ENCODE measurements around the gene PTPRA. TPM values are rescaled to one million over a fixed set of nuclear protein-coding genes. Genes with fewer than 3 reads are reported as not detected.
A peak's percentile ranks its signal among the peaks of the same experiment; 100 is the strongest.

PTPRA gene
- total and polyA plus RNA-seq, 2 experiments from 2014 or later, result 45.1 to 51.8 TPM

- H3K79me2 ChIP-seq, result peaks cover 24% of the 10 kb centered on the region
- H3K4me3 ChIP-seq, result no peak overlapping the region
- H3K9me3 ChIP-seq (ENCODE audit: low read depth), result no peaks in the 10 kb centered on the region
- H3K4me2 ChIP-seq, result no peak overlapping the region
- H3K27ac ChIP-seq, result no peak overlapping the region
- H3K4me1 ChIP-seq (ENCODE audit: insufficient read depth), result no peaks in the 10 kb centered on the region
- no peaks in the 10 kb centered on the region for H4K20me1 ChIP-seq (ENCODE audit: insufficient read depth, poor library complexity, severe bottlenecking)
- no peak for TF ChIP-seq EZH2phosphoT487 (IDR thresholded peaks at IDR 0.05; ENCODE audit: low read depth, severe bottlenecking, unreplicated experiment)
- no peak for TF ChIP-seq EZH2 (IDR thresholded peaks at IDR 0.05; ENCODE audit: borderline replicate concordance)
- TF ChIP-seq CTCF (IDR thresholded peaks at IDR 0.05; ENCODE audit: poor library complexity), result no peak
- H3K9me2 ChIP-seq (replicated peaks; ENCODE audit: insufficient read depth), result no peaks in the 10 kb centered on the region
- no peaks in the 10 kb centered on the region for H3K36me3 ChIP-seq (replicated peaks; ENCODE audit: insufficient read depth, low read depth)
- no peak overlapping the region for H2AFZ ChIP-seq
- no peaks in the 10 kb centered on the region for H3K27me3 ChIP-seq
- no peak for DNase-seq (ENCODE audit: low spot score)
Measured at GRCh38 chr20:2942439-2942838, 69.2 kb downstream of the PTPRA start.

GRCh38 chr20:2946988-2947961 lies 74.0 kb downstream of the PTPRA start:
- Histone ChIP-seq H3K27ac (peak overlapping the region; percentile 82), H4K20me1 (ENCODE audit: insufficient read depth, poor library complexity, severe bottlenecking) (no peaks in the 10 kb centered on the region), H3K4me2 (peak overlapping the region; percentile 60), H3K4me1 (ENCODE audit: insufficient read depth) (no peaks in the 10 kb centered on the region), H3K9me3 (ENCODE audit: low read depth) (no peaks in the 10 kb centered on the region), H3K36me3 (replicated peaks; ENCODE audit: insufficient read depth, low read depth) (no peaks in the 10 kb centered on the region), H2AFZ (peak overlapping the region; percentile 0), H3K79me2 (peaks cover 16% of the 10 kb centered on the region), H3K27me3 (no peaks in the 10 kb centered on the region), H3K4me3 (no peak overlapping the region), H3K9me2 (replicated peaks; ENCODE audit: insufficient read depth) (no peaks in the 10 kb centered on the region)
- peak; percentile 83 for DNase-seq (ENCODE audit: low spot score)
- no peak for TF ChIP-seq EZH2 (IDR thresholded peaks at IDR 0.05; ENCODE audit: borderline replicate concordance)
- TF ChIP-seq CTCF (IDR thresholded peaks at IDR 0.05; ENCODE audit: poor library complexity), result no peak
- TF ChIP-seq EZH2phosphoT487 (IDR thresholded peaks at IDR 0.05; ENCODE audit: low read depth, severe bottlenecking, unreplicated experiment), result no peak
- WGBS (ENCODE audit: low lambda C conversion rate, missing lambda C conversion rate), result 37% methylated on average over 5 of the region's 5 CpGs

GRCh38 chr20:2948968-2949367 lies 75.7 kb downstream of the PTPRA start:
- TF ChIP-seq EZH2 (IDR thresholded peaks at IDR 0.05; ENCODE audit: borderline replicate concordance) (no peak), CTCF (IDR thresholded peaks at IDR 0.05; ENCODE audit: poor library complexity) (no peak), EZH2phosphoT487 (IDR thresholded peaks at IDR 0.05; ENCODE audit: low read depth, severe bottlenecking, unreplicated experiment) (no peak)
- Histone ChIP-seq H3K4me2 (no peak overlapping the region), H3K27ac (no peak overlapping the region), H3K9me3 (ENCODE audit: low read depth) (no peaks in the 10 kb centered on the region), H2AFZ (no peak overlapping the region), H3K27me3 (no peaks in the 10 kb centered on the region), H3K36me3 (replicated peaks; ENCODE audit: insufficient read depth, low read depth) (no peaks in the 10 kb centered on the region), H3K4me3 (no peak overlapping the region), H3K9me2 (replicated peaks; ENCODE audit: insufficient read depth) (no peaks in the 10 kb centered on the region), H3K79me2 (peaks cover 16% of the 10 kb centered on the region), H4K20me1 (ENCODE audit: insufficient read depth, poor library complexity, severe bottlenecking) (no peaks in the 10 kb centered on the region), H3K4me1 (ENCODE audit: insufficient read depth) (no peaks in the 10 kb centered on the region)
- no peak for DNase-seq (ENCODE audit: low spot score)
- WGBS (ENCODE audit: low lambda C conversion rate, missing lambda C conversion rate), result 100% methylated on average over 1 of the region's 1 CpG

Measured in hepatocyte (in vitro differentiated cells).